Measurements from ENCODE around the gene KIF26B. TPM values are rescaled to one million over a fixed set of nuclear protein-coding genes. Genes with fewer than 3 reads are reported as not detected.

Gene KIF26B
- total RNA-seq, 6 experiments from 2014 or later = 0.31 to 0.55 (median 0.35) TPM

DNA sequence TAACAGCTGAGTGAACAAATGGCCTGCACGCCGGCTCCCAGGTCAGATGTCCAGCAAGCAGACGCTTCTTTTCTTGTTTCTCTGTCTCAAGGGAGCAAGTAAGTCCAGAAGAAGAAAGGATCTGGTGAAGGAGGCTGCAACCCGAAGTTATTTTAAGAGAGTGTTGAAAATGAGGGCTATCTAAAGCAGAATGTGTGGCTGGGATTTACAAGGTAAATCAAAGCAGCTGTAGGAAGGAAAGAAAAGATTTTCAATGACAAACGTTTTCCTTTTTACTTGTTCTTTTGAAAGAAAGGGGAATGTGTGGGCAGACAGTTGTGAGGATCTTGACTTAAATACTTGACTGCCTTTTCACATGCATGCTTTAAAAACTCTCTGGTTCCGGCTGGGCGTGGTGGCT, 311.5 kb downstream of the KIF26B start:
- ATAC-seq (no peak), DNase-seq (no peak)
- no peaks in the 10 kb centered on the region for H3K4me1 ChIP-seq
- intact Hi-C loops (cut with DNase I) = no loop called here
- H3K36me3 ChIP-seq = no peaks in the 10 kb centered on the region
- H3K9me3 ChIP-seq = no peaks in the 10 kb centered on the region
- TF ChIP-seq POLR2A (IDR thresholded peaks at IDR 0.05) = no peak
- TF ChIP-seq, protein P1, sequence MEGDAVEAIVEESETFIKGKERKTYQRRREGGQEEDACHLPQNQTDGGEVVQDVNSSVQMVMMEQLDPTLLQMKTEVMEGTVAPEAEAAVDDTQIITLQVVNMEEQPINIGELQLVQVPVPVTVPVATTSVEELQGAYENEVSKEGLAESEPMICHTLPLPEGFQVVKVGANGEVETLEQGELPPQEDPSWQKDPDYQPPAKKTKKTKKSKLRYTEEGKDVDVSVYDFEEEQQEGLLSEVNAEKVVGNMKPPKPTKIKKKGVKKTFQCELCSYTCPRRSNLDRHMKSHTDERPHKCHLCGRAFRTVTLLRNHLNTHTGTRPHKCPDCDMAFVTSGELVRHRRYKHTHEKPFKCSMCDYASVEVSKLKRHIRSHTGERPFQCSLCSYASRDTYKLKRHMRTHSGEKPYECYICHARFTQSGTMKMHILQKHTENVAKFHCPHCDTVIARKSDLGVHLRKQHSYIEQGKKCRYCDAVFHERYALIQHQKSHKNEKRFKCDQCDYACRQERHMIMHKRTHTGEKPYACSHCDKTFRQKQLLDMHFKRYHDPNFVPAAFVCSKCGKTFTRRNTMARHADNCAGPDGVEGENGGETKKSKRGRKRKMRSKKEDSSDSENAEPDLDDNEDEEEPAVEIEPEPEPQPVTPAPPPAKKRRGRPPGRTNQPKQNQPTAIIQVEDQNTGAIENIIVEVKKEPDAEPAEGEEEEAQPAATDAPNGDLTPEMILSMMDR (IDR thresholded peaks at IDR 0.05) = no peak
- no peak overlapping the region for H3K4me3 ChIP-seq
- no peaks in the 10 kb centered on the region for H3K27me3 ChIP-seq
- 63% methylated on average over 5 of the region's 7 CpGs for WGBS (ENCODE audit: insufficient coverage, low coverage, low lambda C conversion rate, missing lambda C conversion rate)
- no peak overlapping the region for H3K27ac ChIP-seq

DNA sequence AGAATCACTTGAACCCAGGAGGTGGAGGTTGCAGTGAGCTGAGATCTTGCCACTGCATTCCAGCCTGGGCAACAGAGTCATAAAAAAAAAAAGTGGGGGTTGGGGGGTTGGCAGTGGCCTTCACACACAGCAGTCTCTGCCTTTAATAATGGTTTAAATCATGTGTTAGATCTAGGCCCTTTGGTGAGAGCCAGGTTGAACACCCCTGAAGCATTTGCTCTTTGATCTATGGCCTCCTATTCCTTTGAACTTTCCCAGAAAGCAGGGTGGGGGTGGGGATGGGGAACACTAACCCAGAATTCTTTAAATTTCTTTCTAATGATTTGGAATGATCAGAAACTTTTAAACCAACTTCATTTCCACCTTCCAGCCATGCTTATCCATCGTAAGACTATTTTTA, 313.0 kb downstream of the KIF26B start:
- Histone ChIP-seq H3K9me3 (no peaks in the 10 kb centered on the region), H3K4me3 (no peak overlapping the region), H3K27ac (no peak overlapping the region), H3K4me1 (no peaks in the 10 kb centered on the region), H3K36me3 (no peaks in the 10 kb centered on the region), H3K27me3 (no peaks in the 10 kb centered on the region)
- DNase-seq (no peak), ATAC-seq (no peak)
- TF ChIP-seq, protein P1 (IDR thresholded peaks at IDR 0.05) = no peak
- WGBS (ENCODE audit: insufficient coverage, low coverage, low lambda C conversion rate, missing lambda C conversion rate) = 73% methylated on average over 1 of the region's 1 CpG
- intact Hi-C loops (cut with DNase I) = no loop called here

DNA sequence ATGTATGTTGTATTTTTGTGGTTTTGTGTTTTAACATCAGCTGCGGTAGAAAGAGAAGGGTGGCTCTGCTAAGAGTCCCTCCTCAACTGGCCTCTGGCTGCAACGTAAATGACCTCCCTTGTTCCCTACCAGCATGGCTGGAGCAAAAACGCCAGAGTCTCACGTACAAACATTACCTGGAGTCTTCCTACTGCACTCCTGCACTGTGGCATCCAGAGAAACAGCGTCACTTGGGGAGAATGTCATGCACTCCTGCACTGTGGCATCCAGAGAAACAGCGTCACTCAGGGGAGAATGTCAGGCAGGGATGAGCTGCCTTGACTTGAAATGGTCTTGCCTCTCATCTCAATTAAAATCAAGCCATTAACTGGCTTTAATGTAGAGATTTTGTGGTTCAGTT, 314.2 kb downstream of the KIF26B start:
- intact Hi-C loops (cut with DNase I) = no loop called here
- H3K4me1 ChIP-seq = no peaks in the 10 kb centered on the region
- DNase-seq (no peak), ATAC-seq (no peak)
- no peak overlapping the region for H3K27ac ChIP-seq
- H3K4me3 ChIP-seq = no peak overlapping the region
- 84% methylated on average over 5 of the region's 6 CpGs for WGBS (ENCODE audit: insufficient coverage, low coverage, low lambda C conversion rate, missing lambda C conversion rate)
- no peaks in the 10 kb centered on the region for H3K27me3 ChIP-seq
- no peaks in the 10 kb centered on the region for H3K36me3 ChIP-seq
- no peaks in the 10 kb centered on the region for H3K9me3 ChIP-seq
- no peak for TF ChIP-seq POLR2A (IDR thresholded peaks at IDR 0.05)
- TF ChIP-seq, protein P1 (IDR thresholded peaks at IDR 0.05) = no peak

DNA sequence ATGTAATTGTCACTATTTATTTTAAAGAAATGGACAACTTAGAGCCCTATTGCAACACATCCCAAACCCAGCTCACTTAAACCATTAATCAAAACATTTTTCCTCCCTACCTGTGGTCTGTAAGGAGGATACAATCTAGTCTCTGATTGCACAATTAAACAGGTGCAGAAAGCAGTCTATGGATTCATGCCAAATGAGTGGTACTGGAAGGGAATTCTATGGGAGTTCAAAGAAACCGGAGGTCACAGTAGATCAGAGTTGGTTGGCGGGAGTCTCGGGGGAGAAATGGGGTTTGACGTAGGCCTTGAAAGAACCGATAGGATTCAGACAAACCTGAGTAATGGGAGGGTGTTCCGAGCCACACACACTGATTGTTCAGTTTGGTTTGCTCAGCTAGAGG, 314.9 kb downstream of the KIF26B start:
- ATAC-seq (no peak), DNase-seq (no peak)
- intact Hi-C loops (cut with DNase I) = no loop called here
- Histone ChIP-seq H3K4me3 (no peak overlapping the region), H3K27me3 (no peaks in the 10 kb centered on the region), H3K27ac (no peak overlapping the region), H3K9me3 (no peaks in the 10 kb centered on the region), H3K36me3 (no peaks in the 10 kb centered on the region), H3K4me1 (no peaks in the 10 kb centered on the region)
- TF ChIP-seq, protein P1 (IDR thresholded peaks at IDR 0.05) = no peak
- TF ChIP-seq POLR2A (IDR thresholded peaks at IDR 0.05) = no peak
- WGBS (ENCODE audit: insufficient coverage, low coverage, low lambda C conversion rate, missing lambda C conversion rate) = 80% methylated on average over 6 of the region's 6 CpGs

DNA sequence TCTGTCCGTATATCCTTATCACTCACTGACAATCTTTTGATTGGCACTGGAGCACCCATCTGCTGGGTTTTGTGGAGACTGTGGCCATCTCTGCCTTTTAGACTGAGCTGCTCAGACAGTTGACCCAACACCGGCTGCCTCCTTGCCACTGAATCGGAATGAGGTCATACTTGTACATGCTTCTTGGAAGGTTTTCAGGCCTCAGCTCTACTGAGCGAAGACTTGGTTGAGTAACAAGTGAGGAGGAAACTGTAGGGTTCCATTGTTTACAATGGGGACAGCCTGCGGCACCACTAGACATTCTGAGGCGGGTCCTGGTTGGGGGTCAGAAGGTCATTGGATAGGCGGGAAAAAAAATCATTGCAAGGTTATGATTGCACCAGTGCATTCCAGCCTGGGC, 320.3 kb downstream of the KIF26B start:
- Histone ChIP-seq H3K27ac (no peak overlapping the region), H3K9me3 (no peaks in the 10 kb centered on the region), H3K27me3 (no peaks in the 10 kb centered on the region), H3K36me3 (no peaks in the 10 kb centered on the region), H3K4me3 (no peak overlapping the region), H3K4me1 (no peaks in the 10 kb centered on the region)
- no peak for TF ChIP-seq POLR2A (IDR thresholded peaks at IDR 0.05)
- TF ChIP-seq, protein P1 (IDR thresholded peaks at IDR 0.05) = no peak
- ATAC-seq = no peak
- WGBS (ENCODE audit: insufficient coverage, low coverage, low lambda C conversion rate, missing lambda C conversion rate) = 80% methylated on average over 7 of the region's 7 CpGs
- no peak for DNase-seq
- intact Hi-C loops (cut with DNase I) = no loop called here
